Measurements from ENCODE around the gene CIRBP.

Gene CIRBP

GRCh38 chr19:1254530-1255185, 14.5 kb upstream of the CIRBP start:
- DNase-seq: peak in 1 of 51 donors; percentile 40

- DNase-seq: peak in 49 of 51 donors; percentile 14 to 89 (median 75)
Measured at GRCh38 chr19:1255186-1256161, 13.7 kb upstream of the CIRBP start.

- peak in 1 of 51 donors; percentile 12 for DNase-seq
Measured at GRCh38 chr19:1256646-1257474, 12.3 kb upstream of the CIRBP start.

- DNase-seq: no peak
Measured at GRCh38 chr19:1257475-1258162, 11.5 kb upstream of the CIRBP start.

- no peak for DNase-seq
Measured at GRCh38 chr19:1258163-1258492, 11.0 kb upstream of the CIRBP start.

- DNase-seq: peak in 1 of 51 donors; percentile 33
Measured at GRCh38 chr19:1258707-1259205, 10.4 kb upstream of the CIRBP start.

GRCh38 chr19:1259206-1259875, 9.8 kb upstream of the CIRBP start:
- DNase-seq: peak in 11 of 51 donors; percentile 21 to 51 (median 38)

GRCh38 chr19:1259876-1260748, 9.0 kb upstream of the CIRBP start:
- peak in 1 of 51 donors; percentile 44 for DNase-seq

- DNase-seq: peak; percentile 47 to 97 (median 92)
Measured at GRCh38 chr19:1260749-1261537, 8.2 kb upstream of the CIRBP start.

GRCh38 chr19:1261538-1261797, 7.7 kb upstream of the CIRBP start:
- no peak for DNase-seq

GRCh38 chr19:1261798-1262622, 7.1 kb upstream of the CIRBP start:
- peak in 29 of 51 donors; percentile 25 to 78 (median 45) for DNase-seq

GRCh38 chr19:1262623-1263123, 6.5 kb upstream of the CIRBP start:
- no peak for DNase-seq

GRCh38 chr19:1263188-1263587, 5.9 kb upstream of the CIRBP start:
- no peak for DNase-seq

GRCh38 chr19:1264801-1265614, 4.1 kb upstream of the CIRBP start:
- DNase-seq: peak in 3 of 51 donors; percentile 22 to 36 (median 28)

GRCh38 chr19:1265615-1266128, 3.5 kb upstream of the CIRBP start:
- DNase-seq: peak in 3 of 51 donors; percentile 37 to 77 (median 47)
